A673 (cell line): ENCODE data around the gene OPTC.

Experiments
- EZH2 ChIP-seq: fragments of 200-600 bp; sonication (generic); IDR thresholded peaks from 2 replicates; pipeline ENCODE4 v1.6.1; 2017; ENCODE audit warnings: borderline replicate concordance, low read depth, mild to moderate bottlenecking, mixed read lengths, antibody characterized with exemption, low read length; ENCODE audit not compliant: poor library complexity, severe bottlenecking
- TF ChIP-seq, protein P1 (sequence below): fragments of 300-800, 200-600 bp; sonication (generic); conservative IDR thresholded peaks from 2 replicates; pipeline ENCODE4 v1.5.1; 2017; ENCODE audit warnings: low read depth, mild to moderate bottlenecking, antibody characterized with exemption, low read length, moderate library complexity, mixed read lengths

GRCh38 chr1:203467550-203467921 lies 26.4 kb upstream of the OPTC start:
- TF ChIP-seq, protein P1, sequence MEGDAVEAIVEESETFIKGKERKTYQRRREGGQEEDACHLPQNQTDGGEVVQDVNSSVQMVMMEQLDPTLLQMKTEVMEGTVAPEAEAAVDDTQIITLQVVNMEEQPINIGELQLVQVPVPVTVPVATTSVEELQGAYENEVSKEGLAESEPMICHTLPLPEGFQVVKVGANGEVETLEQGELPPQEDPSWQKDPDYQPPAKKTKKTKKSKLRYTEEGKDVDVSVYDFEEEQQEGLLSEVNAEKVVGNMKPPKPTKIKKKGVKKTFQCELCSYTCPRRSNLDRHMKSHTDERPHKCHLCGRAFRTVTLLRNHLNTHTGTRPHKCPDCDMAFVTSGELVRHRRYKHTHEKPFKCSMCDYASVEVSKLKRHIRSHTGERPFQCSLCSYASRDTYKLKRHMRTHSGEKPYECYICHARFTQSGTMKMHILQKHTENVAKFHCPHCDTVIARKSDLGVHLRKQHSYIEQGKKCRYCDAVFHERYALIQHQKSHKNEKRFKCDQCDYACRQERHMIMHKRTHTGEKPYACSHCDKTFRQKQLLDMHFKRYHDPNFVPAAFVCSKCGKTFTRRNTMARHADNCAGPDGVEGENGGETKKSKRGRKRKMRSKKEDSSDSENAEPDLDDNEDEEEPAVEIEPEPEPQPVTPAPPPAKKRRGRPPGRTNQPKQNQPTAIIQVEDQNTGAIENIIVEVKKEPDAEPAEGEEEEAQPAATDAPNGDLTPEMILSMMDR = no peak
- no peak for TF ChIP-seq EZH2
